ENCODE data around the gene PRLH.
"Not testable (repeated sequence)": the region's sequence is repeated elsewhere in the genome, so short reads cannot be mapped to it uniquely, and the experiment has no call there.

PRLH gene

GRCh38 chr2:237602409-237602808 lies 36.0 kb downstream of the PRLH start:
- no peak for DNase-seq

GRCh38 chr2:237603049-237603717 lies 36.8 kb downstream of the PRLH start:
- no peak for DNase-seq

GRCh38 chr2:237603718-237604362 lies 37.5 kb downstream of the PRLH start:
- peak; percentile 43 for DNase-seq

GRCh38 chr2:237604391-237604790 lies 38.0 kb downstream of the PRLH start:
- DNase-seq, result no peak

- DNase-seq, result no peak
Observed at GRCh38 chr2:237604960-237605359, 38.6 kb downstream of the PRLH start.

- not testable (repeated sequence) for DNase-seq
Observed at GRCh38 chr2:237606522-237606921, 40.1 kb downstream of the PRLH start.

- no peak for DNase-seq
Observed at GRCh38 chr2:237612527-237613357, 46.4 kb downstream of the PRLH start.

- no peak for DNase-seq
Observed at GRCh38 chr2:237613679-237614078, 47.3 kb downstream of the PRLH start.

GRCh38 chr2:237614151-237614720 lies 47.9 kb downstream of the PRLH start:
- DNase-seq, result no peak

- DNase-seq, result no peak
Observed at GRCh38 chr2:237615631-237616249, 49.4 kb downstream of the PRLH start.

- DNase-seq, result no peak
Observed at GRCh38 chr2:237616373-237616733, 50.0 kb downstream of the PRLH start.
